ENCODE data around the gene ONECUT1.

The ONECUT1 gene

DNA sequence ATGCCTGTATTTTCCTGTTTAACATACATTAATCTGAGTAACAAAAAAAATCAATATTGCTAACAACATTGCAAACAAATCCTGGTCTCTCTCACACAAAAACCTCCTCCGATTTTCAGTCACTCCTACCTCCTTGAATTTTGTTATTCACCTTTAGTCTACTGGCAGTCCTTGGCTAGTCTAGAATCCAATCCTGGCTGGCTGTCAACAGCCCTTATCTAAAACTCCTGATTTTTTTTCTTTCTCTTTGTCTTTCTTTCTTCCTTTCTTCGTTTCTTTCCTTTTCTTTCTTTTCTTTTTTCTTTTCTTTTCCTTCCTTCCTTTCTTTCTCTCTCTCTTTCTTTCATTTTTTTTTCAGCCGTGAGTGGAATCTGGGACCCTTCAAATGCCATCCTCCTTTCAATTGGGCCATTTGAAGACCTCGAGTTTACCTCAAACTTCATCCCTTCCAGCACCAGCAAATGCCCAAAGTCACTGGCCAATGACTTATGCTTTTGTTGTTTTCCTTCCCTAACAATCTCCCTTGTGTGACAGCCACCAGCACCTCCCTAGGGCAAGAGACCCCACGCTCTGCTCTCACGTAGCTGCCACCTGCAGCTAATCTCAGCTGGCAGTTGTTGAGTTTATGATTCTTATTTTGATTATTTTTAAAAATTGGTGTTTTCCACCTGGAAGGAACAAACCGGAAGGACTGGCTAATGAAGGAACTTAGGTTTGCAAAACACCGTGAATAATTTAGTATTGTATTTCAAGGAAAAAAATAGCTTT, 6.8 kb upstream of the ONECUT1 start:
- no peak for DNase-seq

DNA sequence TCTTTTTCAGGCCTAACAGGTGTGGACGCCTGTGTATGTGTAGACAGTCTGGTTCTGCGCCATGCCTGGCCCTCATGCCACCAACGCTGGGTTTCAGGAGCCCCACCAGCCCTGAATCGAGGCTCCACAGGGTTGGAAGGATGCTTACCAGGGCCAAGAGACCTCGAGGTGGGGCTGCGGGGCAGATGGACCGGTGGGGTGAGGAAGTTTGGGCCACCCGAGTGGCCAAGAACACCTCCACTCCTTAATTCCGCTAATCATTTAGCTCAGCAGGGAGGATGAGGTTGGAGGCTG, 6.0 kb upstream of the ONECUT1 start:
- no peak for DNase-seq

GRCh38 chr15:52795464-52796227, 5.5 kb upstream of the ONECUT1 start:
- DNase-seq: no peak

DNA sequence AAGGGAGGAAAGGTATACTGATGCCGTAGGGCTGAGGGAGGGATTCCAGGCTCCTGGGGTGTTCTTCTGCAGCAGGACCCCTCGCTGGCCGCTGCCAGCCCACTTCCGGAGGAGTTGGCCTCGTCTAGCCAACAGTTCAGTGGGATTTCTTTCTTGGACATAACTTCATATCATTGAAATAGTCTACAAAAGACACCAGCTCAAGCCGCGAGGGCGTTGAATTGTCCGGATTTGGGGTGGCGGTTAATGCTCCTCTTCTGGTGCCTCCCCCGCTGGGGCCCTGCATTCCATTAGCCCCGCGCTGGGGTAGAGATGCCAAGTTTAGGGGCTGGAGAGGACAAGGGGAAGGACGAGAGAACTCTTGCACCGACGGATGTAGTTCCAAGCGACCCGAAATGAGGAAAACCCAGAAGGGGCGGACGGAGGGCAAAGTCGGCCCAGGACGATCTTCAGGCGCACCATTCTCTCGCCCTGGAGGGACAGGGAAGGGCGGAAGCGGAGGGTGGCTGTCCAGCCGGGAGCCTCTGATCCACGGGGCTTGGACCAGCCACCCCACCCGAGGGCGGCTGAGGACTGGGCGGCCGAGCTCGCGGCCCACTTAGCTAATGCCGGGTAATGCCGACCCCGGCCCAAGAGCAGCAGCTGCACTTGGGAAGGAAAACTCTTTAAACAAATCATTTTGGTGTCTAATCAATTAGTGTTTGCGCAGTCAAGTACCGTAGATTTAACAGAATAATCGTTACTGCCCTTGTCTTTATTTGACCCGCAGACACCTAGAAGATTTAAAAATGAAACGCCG, 4.7 kb upstream of the ONECUT1 start:
- no peak for DNase-seq

DNA sequence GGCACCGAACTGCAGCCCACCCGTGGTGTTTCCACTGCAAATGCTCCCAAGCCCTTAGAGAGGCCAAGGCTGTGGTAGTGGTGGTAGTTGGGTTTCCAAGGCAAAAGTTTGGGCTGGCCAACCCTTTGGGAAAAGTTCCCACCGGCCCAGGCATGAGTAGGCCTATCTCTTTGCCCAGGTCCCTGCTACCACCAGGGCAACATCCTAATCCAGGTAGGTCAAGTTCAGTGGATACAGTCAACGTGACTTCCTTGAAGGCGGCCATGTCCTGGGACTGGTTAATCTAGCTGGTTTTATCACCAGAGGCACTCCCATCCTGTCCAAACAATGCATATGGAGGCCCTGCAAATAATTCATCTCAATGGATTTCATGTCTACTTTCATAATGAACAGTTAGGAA, 1.6 kb upstream of the ONECUT1 start:
- DNase-seq: no peak

GRCh38 chr15:52790941-52791751, 1.0 kb upstream of the ONECUT1 start:
- DNase-seq: no peak

- no peak for DNase-seq
Measured at GRCh38 chr15:52789601-52790168, 451 bp downstream of the ONECUT1 start.

DNA sequence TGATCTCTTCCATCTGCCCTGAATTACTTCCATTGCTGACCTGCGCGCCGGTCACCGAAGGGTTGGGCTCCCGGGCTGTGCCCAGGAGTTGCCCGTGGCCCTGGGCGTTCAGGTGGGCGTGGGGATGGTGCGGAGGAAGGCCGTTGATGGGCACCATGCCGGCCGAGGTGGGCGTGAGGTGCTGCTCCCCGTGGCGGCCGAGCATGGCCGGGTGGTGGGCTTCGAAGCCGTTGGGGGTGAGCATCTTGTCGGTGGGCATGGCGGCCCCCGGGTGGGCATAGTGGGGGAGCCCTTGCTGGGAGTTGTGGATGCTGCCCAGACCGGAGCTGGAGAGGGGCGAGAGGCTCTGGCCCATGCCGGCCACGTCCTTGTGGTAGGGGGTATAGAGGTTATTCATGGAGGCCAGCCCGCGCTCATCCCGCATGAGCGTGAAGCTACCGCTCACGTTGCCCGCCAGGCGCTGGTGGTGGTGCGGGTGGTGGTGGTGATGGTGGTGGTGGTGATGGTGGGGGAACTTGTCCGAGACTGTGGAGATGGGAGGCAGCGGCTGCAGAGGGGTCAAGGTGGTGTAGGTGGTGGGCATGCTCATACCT, 1.0 kb downstream of the ONECUT1 start:
- DNase-seq: no peak

DNA sequence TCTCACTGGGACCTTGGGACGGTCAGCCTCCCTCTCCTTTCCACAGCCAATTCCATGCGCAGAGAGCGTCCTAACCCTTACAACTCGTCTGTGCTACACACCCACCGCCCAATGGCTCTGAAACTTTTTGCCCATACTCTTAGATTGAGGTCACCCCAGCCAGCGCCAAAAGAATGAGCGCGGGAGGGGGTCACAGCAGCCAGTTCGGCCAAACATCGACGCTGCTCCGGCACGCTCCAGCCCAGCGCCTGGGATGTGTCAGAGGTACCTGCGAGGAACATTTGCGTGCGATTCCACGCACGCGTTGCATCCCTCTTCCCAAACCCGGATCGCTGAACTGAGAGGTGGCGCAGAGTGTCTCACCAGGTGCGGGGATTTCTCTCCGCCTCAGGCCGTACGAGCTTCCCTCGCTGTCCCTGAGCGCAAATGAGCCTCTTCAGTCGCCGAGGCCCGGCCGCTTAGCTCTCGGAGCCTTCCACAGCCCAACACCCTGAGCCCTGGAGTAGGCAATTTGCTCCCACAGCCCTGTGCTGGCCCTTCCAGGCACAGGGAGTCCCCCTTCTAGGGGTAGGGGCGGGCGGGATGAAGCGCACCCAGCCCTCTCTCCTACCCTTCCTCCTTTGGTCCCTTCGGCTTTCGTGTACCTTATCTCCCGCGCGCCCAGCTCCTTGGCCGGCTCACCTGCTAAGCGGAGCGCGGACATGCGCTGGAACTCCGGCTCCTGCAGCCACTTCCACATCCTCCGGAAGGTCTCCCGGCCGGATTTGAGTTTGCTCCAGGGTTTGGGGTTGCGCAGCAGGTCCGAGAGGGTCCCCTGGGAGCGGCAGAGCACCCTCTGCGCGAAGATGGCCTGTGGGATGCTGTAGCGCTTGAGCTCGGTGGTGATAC, 1.8 kb downstream of the ONECUT1 start:
- no peak for DNase-seq

GRCh38 chr15:52787549-52788098, 2.5 kb downstream of the ONECUT1 start:
- no peak for DNase-seq

DNA sequence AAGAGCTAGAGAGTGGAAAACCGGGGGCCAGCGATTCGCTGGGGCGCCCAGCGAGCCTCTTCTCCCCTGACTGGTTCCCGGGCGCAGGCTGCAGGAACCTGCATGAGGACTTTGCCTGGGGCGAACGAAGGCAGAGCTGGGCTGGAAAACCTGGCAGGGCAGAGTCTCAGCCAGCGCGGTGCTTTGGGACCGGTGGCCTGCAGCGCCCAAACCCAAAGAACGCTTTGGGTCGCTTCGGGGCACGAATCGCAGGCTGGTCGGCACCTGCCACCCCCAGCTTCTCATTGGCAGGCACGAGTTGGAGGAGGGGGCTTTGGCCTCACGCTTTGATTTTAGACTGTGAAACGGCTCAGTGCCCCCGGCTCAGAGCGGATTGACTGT, 3.0 kb downstream of the ONECUT1 start:
- no peak for DNase-seq

DNA sequence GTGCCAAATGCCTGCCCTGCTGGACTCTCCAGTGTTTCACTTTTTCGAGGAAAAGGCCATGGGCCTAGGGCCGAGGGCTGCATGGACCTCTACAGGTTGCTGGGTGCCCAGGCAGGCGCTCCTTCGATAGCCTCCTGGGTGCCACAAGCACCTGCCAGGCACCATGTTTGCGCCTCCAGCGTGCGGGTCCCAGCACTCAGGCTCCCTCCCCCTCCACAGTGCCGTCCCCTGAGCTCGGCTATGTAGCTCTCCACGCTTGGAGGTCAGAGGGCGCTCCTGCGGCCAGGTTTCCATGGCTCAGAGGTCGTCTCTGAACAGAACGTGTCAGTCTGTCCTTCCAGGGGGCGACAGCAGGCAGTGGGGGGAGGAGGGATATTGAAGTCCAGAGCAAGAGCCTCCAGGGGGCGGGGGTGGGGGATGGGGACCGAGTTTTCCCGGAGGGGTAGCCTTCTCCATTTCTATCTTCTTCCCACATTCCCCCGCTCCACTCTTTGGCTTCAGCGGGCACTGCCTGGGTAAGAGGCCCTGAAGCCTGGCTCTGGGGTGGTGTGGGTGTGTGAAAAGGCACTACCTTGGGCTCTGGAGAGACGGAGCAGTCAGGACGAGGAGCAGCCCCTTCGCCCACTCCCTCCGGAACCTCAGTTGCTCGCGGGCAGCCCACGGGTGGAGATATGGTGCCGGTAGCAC, 3.6 kb downstream of the ONECUT1 start:
- DNase-seq: no peak

GRCh38 chr15:52785672-52786406, 4.3 kb downstream of the ONECUT1 start:
- DNase-seq: no peak

DNA sequence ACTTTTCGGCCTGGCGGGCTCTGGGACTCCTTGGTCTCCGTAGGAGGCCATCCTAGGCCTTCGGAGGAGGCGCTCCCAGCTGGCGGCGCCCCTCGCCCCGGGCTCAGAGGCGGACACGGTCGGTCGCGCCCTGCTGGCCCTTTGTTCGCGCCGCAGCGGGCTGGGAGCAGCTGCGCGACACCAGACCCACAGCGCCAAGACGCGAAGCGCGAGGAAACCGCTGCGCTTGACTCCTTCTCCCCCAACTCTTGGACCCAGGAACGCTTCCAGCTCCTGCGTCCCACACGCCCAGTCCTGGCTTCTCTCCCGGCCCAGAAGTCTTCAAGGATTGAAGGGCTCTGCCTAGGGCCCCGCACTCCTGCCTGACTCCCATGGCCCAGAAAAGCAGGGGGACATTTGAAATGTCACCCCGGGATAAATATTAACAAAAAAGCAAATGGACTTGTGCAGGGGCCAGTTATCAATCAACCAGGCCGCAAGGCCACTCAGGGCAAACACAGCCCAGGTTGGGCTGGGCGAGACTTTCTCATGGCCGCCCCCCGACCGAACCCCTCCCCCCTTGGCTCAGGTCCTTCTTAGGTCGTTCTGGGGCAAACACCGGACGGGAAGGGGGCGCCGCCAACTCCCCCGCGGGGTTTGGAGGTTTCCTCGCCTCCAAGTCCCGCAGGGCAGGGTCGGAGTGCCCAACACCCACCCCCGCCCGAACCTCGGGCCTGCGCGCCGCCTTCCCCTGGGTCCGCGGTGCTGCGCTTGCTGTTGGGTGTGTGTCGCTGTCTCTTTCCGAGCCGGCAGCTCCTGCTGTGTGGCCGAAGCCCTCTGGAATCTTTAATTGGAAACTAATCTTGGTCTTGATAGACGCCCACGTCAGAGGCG, 5.1 kb downstream of the ONECUT1 start:
- no peak for DNase-seq

DNA sequence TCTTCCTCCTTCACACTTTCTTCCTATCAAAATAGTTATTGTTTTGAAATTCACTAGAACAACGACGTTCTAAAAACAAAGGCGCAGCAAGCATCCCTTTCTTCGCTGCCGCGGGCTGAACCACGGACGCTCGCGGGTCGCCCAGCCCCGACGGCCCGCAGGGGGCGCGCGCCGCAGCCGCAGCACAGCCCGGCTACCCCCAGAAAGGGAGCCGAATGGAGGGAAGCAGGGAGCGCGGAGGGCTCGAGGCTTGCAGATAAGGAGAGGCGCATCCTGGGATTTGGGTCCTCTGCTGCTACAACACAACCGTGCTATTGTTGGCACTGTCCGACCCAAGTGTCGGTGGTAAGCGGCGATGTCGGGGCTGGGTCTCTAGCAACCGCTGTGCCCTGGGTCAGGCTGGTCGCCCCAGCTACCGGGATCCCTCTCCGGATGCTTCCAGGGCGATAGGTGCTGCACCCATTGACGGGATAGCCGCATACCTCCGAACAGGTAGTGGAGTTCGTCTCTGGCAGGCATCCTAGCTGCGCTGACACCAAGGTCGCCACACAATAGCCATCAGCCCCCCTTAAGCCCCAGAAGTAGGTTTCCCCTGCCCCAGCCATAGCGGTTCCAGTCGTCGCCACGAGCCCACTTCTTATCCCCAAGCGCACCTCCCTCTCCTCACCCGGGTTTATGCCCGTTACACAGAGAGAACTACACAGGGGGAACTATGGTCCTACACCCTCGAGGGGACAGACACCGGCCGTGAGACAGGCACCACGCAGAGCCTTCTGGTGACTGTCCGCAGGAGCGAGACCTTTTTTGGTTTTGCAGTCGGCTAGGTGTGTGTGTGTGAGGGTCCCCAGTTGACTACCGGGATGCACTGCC, 6.0 kb downstream of the ONECUT1 start:
- no peak for DNase-seq

- no peak for DNase-seq
Measured at GRCh38 chr15:52783191-52783829, 6.8 kb downstream of the ONECUT1 start.

DNA sequence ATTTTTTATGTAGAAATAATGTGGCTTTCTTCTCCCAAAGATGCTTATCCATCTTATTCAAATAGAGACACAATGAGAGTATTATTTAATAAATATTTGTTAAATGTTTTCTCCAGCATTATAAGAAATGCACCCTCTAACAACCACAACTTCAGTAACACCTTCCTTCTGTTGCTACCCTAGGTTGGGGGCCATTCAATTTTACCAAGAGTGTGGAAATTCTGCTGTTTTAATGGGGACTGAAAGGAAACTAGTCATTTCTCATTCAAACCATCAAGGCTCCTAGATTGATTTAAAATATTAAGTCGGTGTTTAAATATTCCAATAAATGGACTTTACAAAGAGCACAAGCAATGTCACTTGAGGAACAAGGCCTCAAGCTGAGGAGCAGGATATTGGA, 7.6 kb downstream of the ONECUT1 start:
- no peak for DNase-seq

Data from cerebellar nuclear complex (tissue), 1 donor.